ENCODE data around the gene PPP2R3A.
"Not testable (repeated sequence)": the region's sequence is repeated elsewhere in the genome, so short reads cannot be mapped to it uniquely, and the experiment has no call there.

The PPP2R3A gene

GRCh38 chr3:136161516-136161915, 196.0 kb downstream of the PPP2R3A start:
- no peak for DNase-seq

- no peak for DNase-seq
These were observed 196.8 kb downstream of the PPP2R3A start for GRCh38 chr3:136162322-136162721.

GRCh38 chr3:136163607-136164006, 198.1 kb downstream of the PPP2R3A start:
- DNase-seq: not testable (repeated sequence)

- DNase-seq: no peak
These were observed 201.0 kb downstream of the PPP2R3A start for GRCh38 chr3:136166507-136166906.

GRCh38 chr3:136168236-136168635, 202.7 kb downstream of the PPP2R3A start:
- not testable (repeated sequence) for DNase-seq

GRCh38 chr3:136171097-136171542, 205.6 kb downstream of the PPP2R3A start:
- DNase-seq: peak; percentile 35

- DNase-seq: no peak
These were observed 208.5 kb downstream of the PPP2R3A start for GRCh38 chr3:136173939-136174490.

GRCh38 chr3:136177876-136178275, 212.3 kb downstream of the PPP2R3A start:
- no peak for DNase-seq

GRCh38 chr3:136181741-136182140, 216.2 kb downstream of the PPP2R3A start:
- no peak for DNase-seq

- no peak for DNase-seq
These were observed 219.2 kb downstream of the PPP2R3A start for GRCh38 chr3:136184703-136185102.

GRCh38 chr3:136186344-136186743, 220.8 kb downstream of the PPP2R3A start:
- DNase-seq: no peak

GRCh38 chr3:136186846-136187245, 221.3 kb downstream of the PPP2R3A start:
- no peak for DNase-seq

- no peak for DNase-seq
These were observed 222.3 kb downstream of the PPP2R3A start for GRCh38 chr3:136187868-136188267.

- no peak for DNase-seq
These were observed 223.5 kb downstream of the PPP2R3A start for GRCh38 chr3:136189043-136189442.

- DNase-seq: no peak
These were observed 224.5 kb downstream of the PPP2R3A start for GRCh38 chr3:136189859-136190617.

GRCh38 chr3:136192195-136192594, 226.7 kb downstream of the PPP2R3A start:
- not testable (repeated sequence) for DNase-seq

GRCh38 chr3:136192831-136193230, 227.3 kb downstream of the PPP2R3A start:
- DNase-seq: no peak

- DNase-seq: peak; percentile 45
These were observed 227.9 kb downstream of the PPP2R3A start for GRCh38 chr3:136193278-136194054.

GRCh38 chr3:136194409-136195257, 229.1 kb downstream of the PPP2R3A start:
- DNase-seq: no peak

GRCh38 chr3:136195258-136196063, 229.9 kb downstream of the PPP2R3A start:
- DNase-seq: peak; percentile 61

GRCh38 chr3:136196064-136196400, 230.5 kb downstream of the PPP2R3A start, which contains the start of gene MSL2:
TSS of gene MSL2 (minus strand) at chr3:136196335. CDS start at chr3:136195113, 1,222 bp downstream.
- DNase-seq: no peak
